ENCODE data around the gene CACNG4.

The CACNG4 gene

GRCh38 chr17:66923886-66924285 lies 40.6 kb upstream of the CACNG4 start:
- no peak for TF ChIP-seq CTCF (IDR thresholded peaks at IDR 0.05; ENCODE audit: extremely low read depth, missing control alignments)
- DNase-seq (ENCODE audit: low spot score), result no peak

- TF ChIP-seq CTCF (IDR thresholded peaks at IDR 0.05; ENCODE audit: extremely low read depth, missing control alignments), result no peak
- no peak for DNase-seq (ENCODE audit: low spot score)
Observed at GRCh38 chr17:66925811-66926500, 38.6 kb upstream of the CACNG4 start.

GRCh38 chr17:66928949-66929348 lies 35.6 kb upstream of the CACNG4 start:
- TF ChIP-seq CTCF (IDR thresholded peaks at IDR 0.05; ENCODE audit: extremely low read depth, missing control alignments), result no peak
- DNase-seq (ENCODE audit: low spot score), result no peak

GRCh38 chr17:66929591-66929990 lies 34.9 kb upstream of the CACNG4 start:
- no peak for DNase-seq (ENCODE audit: low spot score)
- TF ChIP-seq CTCF (IDR thresholded peaks at IDR 0.05; ENCODE audit: extremely low read depth, missing control alignments), result no peak

- TF ChIP-seq CTCF (IDR thresholded peaks at IDR 0.05; ENCODE audit: extremely low read depth, missing control alignments), result no peak
- DNase-seq (ENCODE audit: low spot score), result no peak
Observed at GRCh38 chr17:66930933-66931332, 33.6 kb upstream of the CACNG4 start.

GRCh38 chr17:66932311-66932710 lies 32.2 kb upstream of the CACNG4 start:
- no peak for TF ChIP-seq CTCF (IDR thresholded peaks at IDR 0.05; ENCODE audit: extremely low read depth, missing control alignments)
- DNase-seq (ENCODE audit: low spot score), result no peak

- no peak for DNase-seq (ENCODE audit: low spot score)
- no peak for TF ChIP-seq CTCF (IDR thresholded peaks at IDR 0.05; ENCODE audit: extremely low read depth, missing control alignments)
Observed at GRCh38 chr17:66934040-66934439, 30.5 kb upstream of the CACNG4 start.

Measured in GM20000 (cell line).